HuH-7 (cell line): ENCODE data around the gene DNAJB11.

Experiments
- DNase-seq: peaks from one replicate; pipeline ENCODE4 v3.0.0; 2011; ENCODE audit warnings: low spot score

The DNAJB11 gene

GRCh38 chr3:186596568-186597287, 26.2 kb downstream of the DNAJB11 start:
- DNase-seq = no peak

- no peak for DNase-seq
Measured at GRCh38 chr3:186598108-186598784, 27.7 kb downstream of the DNAJB11 start.

- DNase-seq = no peak
Measured at GRCh38 chr3:186598794-186599141, 28.2 kb downstream of the DNAJB11 start.

- no peak for DNase-seq
Measured at GRCh38 chr3:186599142-186599784, 28.7 kb downstream of the DNAJB11 start.

- no peak for DNase-seq
Measured at GRCh38 chr3:186599785-186600166, 29.3 kb downstream of the DNAJB11 start.

- no peak for DNase-seq
Measured at GRCh38 chr3:186600896-186601295, 30.4 kb downstream of the DNAJB11 start.

- no peak for DNase-seq
Measured at GRCh38 chr3:186603159-186603558, 32.6 kb downstream of the DNAJB11 start.

GRCh38 chr3:186605078-186605477, 34.6 kb downstream of the DNAJB11 start:
- DNase-seq = no peak

GRCh38 chr3:186605561-186606545, 35.3 kb downstream of the DNAJB11 start:
- no peak for DNase-seq

GRCh38 chr3:186608624-186609215, 38.2 kb downstream of the DNAJB11 start:
- no peak for DNase-seq

- DNase-seq = no peak
Measured at GRCh38 chr3:186609247-186609868, 38.8 kb downstream of the DNAJB11 start.

GRCh38 chr3:186612065-186612464, 41.5 kb downstream of the DNAJB11 start:
- DNase-seq = no peak

GRCh38 chr3:186612721-186613636, 42.5 kb downstream of the DNAJB11 start, which contains the start of gene AHSG:
AHSG (plus strand) TSS chr3:186613060; CDS start chr3:186613142, 82 bp downstream.
- DNase-seq = no peak

- no peak for DNase-seq
Measured at GRCh38 chr3:186613637-186614265, 43.2 kb downstream of the DNAJB11 start.

- no peak for DNase-seq
Measured at GRCh38 chr3:186614266-186614596, 43.7 kb downstream of the DNAJB11 start.

GRCh38 chr3:186614597-186615483, 44.3 kb downstream of the DNAJB11 start:
- DNase-seq = peak; percentile 74

GRCh38 chr3:186616299-186616617, 45.7 kb downstream of the DNAJB11 start:
- DNase-seq = no peak

GRCh38 chr3:186617036-186617946, 46.8 kb downstream of the DNAJB11 start:
- DNase-seq = peak; percentile 84
